AG09309 (cell line): ENCODE measurements around the gene SLC35A5.

Experiments
- DNase-seq: peaks from one replicate; pipeline ENCODE4 v3.0.0-alpha.2; 2010; ENCODE audit warnings: low read depth
- H3K4me3 ChIP-seq: 2 replicates; pipeline ENCODE4 v1.5.1; 2011; ENCODE audit warnings: mild to moderate bottlenecking, low read depth, low read length, moderate library complexity; ENCODE audit not compliant: control insufficient read depth
- TF ChIP-seq, protein P1 (sequence below): IDR thresholded peaks from 2 replicates; pipeline ENCODE4 v1.5.1; 2011; ENCODE audit warnings: mild to moderate bottlenecking, low read depth, low read length, inconsistent platforms; ENCODE audit not compliant: insufficient read depth, control insufficient read depth; ENCODE audit errors: missing control alignments

The SLC35A5 gene

DNA sequence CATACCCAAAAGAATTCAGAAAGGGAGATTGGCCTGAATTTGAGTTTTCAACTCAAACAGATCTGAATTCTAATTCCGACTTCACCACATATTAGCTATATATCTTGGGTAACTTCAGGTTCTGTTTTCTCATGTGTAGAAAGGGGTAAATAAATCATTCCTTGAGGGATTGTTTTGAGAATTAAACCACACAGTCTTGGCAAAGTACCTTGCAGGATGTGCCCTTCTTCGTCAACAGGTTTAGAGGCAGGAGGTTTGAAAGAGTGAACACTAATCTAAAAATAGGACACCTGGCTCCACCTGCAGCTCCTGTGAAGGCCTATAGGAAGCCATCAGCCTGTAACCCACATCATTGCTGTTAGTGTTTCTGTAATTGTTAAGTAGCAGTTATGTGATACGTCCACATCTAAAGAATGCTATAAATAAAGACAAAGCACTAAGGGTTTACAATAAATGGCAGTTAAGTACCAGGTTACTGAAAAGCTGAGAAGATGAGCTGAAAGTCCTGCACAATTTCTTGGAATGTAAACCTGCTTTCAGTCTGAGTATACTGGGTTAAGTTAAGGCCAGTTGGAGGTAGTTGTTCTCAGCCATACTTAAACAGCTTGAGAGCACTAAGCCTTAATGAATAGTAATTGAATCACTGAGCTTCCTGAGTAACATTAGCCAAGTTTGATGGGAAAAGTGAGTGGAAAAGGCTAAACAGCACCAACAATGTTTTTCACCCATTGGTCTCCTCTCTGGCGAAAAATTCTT lies 73.1 kb downstream of the SLC35A5 start:
- TF ChIP-seq, protein P1, sequence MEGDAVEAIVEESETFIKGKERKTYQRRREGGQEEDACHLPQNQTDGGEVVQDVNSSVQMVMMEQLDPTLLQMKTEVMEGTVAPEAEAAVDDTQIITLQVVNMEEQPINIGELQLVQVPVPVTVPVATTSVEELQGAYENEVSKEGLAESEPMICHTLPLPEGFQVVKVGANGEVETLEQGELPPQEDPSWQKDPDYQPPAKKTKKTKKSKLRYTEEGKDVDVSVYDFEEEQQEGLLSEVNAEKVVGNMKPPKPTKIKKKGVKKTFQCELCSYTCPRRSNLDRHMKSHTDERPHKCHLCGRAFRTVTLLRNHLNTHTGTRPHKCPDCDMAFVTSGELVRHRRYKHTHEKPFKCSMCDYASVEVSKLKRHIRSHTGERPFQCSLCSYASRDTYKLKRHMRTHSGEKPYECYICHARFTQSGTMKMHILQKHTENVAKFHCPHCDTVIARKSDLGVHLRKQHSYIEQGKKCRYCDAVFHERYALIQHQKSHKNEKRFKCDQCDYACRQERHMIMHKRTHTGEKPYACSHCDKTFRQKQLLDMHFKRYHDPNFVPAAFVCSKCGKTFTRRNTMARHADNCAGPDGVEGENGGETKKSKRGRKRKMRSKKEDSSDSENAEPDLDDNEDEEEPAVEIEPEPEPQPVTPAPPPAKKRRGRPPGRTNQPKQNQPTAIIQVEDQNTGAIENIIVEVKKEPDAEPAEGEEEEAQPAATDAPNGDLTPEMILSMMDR = no peak
- peak overlapping the region; percentile 65 for H3K4me3 ChIP-seq
- DNase-seq = no peak
